ENCODE data around the gene LRMDA.

DNA sequence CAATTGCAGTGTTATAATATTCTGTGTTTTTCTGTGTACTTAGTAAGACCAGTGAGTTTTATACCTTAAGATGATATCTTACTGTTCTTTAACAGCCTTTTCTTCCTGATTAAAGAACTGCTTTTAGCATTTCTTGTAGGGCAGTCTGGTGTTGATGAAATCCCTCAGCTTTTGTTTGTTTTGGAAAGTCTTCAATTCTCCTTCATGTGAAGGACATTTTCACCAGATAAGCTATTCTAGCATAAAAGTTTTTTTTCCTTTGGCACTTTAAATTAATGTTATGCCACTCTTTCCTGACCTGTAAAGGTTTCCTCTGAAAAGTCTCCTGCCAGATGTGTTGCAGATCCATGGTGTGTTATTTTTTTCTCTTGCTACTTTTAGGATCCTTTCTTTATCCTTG, 1059.8 kb downstream of the LRMDA start:
- TF ChIP-seq, protein P1, sequence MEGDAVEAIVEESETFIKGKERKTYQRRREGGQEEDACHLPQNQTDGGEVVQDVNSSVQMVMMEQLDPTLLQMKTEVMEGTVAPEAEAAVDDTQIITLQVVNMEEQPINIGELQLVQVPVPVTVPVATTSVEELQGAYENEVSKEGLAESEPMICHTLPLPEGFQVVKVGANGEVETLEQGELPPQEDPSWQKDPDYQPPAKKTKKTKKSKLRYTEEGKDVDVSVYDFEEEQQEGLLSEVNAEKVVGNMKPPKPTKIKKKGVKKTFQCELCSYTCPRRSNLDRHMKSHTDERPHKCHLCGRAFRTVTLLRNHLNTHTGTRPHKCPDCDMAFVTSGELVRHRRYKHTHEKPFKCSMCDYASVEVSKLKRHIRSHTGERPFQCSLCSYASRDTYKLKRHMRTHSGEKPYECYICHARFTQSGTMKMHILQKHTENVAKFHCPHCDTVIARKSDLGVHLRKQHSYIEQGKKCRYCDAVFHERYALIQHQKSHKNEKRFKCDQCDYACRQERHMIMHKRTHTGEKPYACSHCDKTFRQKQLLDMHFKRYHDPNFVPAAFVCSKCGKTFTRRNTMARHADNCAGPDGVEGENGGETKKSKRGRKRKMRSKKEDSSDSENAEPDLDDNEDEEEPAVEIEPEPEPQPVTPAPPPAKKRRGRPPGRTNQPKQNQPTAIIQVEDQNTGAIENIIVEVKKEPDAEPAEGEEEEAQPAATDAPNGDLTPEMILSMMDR (IDR thresholded peaks at IDR 0.05) = no peak
- TF ChIP-seq POLR2A (IDR thresholded peaks at IDR 0.05) = no peak
